GM10847 (cell line): Measurements from ENCODE around the gene SP7.

Experiments used
- POLR2A ChIP-seq: IDR thresholded peaks from 2 replicates; pipeline ENCODE4 v1.6.1; 2011; ENCODE audit not compliant: insufficient read length; ENCODE audit errors: extremely low read depth

SP7 gene

GRCh38 chr12:53336181-53336681 lies at the start of gene SP7:
Gene SP7 (minus strand): TSS chr12:53336354. CDS start chr12:53335646, 708 bp downstream.
- no peak for TF ChIP-seq POLR2A

- no peak for TF ChIP-seq POLR2A
Observed at GRCh38 chr12:53383258-53383657, 47.1 kb upstream of the SP7 start.

DNA sequence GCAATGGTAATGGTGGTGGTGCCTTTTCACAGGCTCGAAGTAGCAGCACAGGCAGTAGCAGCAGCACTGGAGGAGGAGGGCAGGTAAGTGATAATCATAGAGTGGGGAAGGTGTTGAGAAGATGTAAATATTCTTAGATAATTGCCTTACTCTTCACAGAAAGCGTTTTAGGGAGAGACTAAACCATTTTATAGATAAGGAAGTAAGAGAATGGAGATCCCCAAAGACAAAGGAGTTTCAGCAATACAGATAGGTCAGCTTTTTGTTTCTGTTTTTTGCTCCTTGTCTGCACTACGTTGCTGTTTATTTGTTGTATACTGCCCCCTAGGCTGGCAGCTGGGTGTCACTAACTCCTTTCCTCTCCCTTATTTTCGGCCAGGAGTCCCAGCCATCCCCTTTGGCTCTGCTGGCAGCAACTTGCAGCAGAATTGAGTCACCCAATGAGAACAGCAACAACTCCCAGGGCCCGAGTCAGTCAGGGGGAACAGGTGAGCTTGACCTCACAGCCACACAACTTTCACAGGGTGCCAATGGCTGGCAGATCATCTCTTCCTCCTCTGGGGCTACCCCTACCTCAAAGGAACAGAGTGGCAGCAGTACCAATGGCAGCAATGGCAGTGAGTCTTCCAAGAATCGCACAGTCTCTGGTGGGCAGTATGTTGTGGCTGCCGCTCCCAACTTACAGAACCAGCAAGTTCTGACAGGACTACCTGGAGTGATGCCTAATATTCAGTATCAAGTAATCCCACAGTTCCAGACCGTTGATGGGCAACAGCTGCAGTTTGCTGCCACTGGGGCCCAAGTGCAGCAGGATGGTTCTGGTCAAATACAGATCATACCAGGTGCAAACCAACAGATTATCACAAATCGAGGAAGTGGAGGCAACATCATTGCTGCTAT lies 45.8 kb upstream of the SP7 start:
- TF ChIP-seq POLR2A = no peak

GRCh38 chr12:53380794-53381730 lies 44.9 kb upstream of the SP7 start:
- TF ChIP-seq POLR2A = no peak

DNA sequence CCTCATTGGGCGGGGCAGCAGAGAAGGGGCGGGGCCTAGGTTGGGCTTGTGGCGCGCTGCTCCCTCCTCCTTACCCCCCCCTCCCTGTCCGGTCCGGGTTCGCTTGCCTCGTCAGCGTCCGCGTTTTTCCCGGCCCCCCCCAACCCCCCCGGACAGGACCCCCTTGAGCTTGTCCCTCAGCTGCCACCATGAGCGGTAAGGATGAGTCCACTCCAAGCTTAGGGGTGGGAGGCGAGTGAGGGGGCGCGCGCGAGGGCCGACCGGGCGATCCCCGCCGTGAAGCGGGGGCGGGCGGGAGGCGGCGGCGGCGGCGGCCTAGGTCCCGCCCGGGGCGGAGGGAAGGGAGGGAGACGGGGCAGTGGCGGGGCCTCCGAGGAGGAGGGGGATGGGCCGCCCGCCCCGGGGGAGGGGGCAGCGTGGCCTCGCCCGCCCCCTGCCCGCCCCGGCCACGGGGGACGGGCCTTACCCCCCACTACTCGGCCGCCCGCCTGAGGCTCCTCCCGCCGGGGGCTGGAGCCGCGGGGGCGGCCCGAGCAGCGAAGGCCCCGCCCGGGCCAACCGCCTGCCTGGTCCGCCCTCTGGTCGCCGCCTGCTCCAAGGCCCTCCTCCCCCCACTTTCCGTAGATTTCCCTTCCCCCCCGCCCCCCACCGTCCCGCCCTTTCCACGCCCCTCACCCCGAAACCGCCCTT lies 44.1 kb upstream of the SP7 start, which contains the start of gene SP1:
Gene SP1 (plus strand): TSS at position 73 of the 690 bp plus-strand sequence. CDS start 116 bp downstream, at position 189.
- TF ChIP-seq POLR2A = peak; percentile 26

DNA sequence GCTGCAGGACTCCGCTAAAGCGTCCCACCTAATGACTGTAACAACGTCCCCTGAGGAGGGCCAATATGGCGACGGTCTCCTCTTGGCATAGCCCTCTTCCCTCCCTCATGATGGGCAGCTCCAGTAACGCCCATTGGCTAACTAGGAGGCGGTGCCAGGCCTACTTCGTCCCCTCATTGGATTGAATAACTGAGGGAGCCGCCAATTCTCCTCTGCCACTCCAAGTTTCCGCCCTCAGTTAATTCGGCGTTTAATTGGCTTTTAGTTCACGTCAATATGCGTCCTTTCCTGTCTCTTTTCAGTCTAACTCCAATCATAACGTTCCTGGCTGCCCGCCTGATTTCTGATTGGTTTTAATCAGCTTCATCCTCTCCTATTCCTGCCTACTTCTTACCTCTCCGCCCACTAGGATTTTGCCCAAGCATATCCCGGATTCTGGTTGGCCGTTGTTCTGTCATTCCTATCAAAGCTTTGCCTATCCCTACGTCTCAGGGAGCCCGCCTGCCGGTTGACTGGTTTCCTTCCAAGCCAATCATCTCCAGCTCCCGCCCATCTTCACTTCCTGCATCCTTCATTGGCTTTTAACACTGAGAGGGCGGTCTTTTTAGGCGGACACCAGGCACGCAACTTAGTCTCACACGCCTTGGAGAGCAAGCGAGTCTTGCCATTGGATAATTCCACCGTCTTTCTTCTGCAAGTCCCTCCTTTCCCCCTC lies 43.4 kb upstream of the SP7 start:
- TF ChIP-seq POLR2A = peak; percentile 88

DNA sequence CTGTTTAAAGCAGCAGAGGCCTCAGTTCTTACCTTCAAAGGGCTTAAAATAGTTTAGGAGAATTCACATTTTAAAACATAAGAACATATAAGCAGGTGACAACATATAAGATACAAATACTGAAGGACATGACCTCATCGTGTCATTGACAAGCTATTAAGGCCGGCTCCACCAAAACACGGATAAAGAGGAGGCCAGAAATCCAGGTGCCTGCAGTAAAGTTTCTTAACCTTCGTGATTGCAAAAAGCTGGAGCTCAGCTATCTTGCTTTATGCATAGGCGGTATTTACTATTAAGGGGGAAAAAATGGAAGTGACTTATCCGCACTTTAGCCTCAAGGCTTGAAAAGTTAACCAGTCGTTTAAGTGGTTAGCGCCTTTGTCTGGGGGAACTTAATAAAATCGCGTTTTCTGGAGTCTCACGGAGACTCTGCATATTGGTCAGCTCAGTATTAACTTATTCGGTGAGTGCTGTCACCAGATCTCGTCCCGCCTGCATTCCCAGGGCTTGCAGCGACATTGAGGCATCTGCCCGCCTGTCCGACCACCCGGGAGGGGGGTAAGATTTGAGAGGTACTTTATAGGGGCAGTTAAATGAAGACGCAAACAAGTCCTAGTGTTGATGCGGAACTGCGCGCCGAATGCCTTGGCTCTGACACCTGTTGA lies 42.7 kb upstream of the SP7 start:
- TF ChIP-seq POLR2A = no peak

DNA sequence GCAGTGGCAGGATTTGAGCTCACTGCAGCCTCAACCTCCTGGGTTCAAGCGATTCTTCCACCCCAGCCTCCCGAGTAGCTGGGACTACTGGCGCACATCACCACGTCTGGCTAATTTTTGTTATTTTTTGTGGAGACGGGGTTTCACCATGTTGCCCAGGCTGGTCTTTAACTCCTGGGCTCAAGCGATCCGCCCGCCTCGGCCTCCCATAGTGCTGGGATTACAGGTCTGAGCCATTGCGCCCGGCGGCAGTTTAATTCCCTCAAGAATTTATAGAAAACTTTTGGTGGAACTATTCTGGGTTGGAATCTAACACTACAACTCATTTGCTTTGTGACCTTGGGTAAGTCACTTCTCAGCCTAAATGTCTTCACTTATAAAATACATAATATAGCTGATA lies 42.1 kb upstream of the SP7 start:
- TF ChIP-seq POLR2A = no peak

- TF ChIP-seq POLR2A = no peak
Observed at GRCh38 chr12:53376747-53377146, 40.6 kb upstream of the SP7 start.

DNA sequence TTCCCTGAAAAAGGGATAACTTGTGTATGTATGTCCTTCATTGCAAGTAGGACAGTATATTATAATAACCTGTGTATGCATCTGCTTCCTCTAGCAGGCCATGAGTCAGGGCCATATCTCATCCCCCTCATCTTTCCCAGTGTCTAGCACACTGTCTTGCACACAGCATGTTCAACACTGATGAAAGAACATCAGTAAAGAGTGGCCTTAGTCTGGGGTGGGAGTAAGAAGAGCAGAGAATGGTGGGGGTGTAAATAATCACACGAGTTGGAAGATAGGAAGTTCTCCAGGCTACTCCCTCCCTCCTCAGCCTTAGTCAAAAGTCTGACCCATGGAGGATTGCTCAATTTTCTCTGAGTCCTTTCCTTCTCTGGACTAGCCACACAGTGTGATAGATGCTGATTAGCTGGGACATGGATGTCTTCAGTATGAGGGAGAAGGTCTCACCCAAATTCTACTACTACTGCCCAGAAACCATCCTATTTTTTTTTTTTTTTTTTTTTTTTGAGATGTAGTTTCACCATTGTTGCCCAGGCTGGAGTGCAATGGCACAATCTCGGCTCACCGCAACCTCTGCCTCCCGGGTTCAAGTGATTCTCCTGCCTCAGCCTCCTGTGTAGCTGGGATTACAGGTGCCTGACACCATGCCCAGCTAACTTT lies 29.2 kb upstream of the SP7 start:
- no peak for TF ChIP-seq POLR2A

DNA sequence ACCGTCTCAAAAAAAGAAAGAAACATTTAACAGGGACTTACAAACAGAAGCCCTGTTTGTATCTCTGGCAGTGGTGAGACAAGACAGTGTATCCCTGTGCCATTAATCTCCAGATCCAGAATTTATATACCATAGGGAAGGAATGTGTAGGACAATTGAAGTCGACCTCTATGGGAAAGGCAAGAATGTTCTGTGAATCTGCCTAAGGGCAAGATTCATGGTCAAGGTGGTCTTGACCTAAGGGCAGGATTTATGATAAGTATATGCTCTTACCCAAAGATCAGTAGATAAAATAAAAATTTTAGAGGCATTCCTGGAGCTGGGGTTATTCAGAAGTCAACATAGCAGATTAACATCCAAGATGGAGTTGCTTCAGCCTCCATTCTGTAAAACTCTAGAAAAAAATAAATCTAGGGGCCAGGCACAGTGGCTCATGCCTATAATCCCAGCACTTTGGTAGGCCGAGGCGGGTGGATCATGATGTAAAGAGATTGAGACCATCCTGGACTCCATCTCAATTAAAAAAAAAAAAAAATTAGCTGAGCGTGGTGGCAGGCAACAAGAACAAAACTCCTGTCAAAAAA lies 22.8 kb upstream of the SP7 start:
- TF ChIP-seq POLR2A = no peak

- TF ChIP-seq POLR2A = no peak
Observed at GRCh38 chr12:53355121-53355520, 19.0 kb upstream of the SP7 start.

GRCh38 chr12:53353257-53353655 lies 17.1 kb upstream of the SP7 start:
- no peak for TF ChIP-seq POLR2A
